LNCAP (cell line): ENCODE measurements around the gene CHMP5.

Source experiments
- CTCF ChIP-seq: fragments of 450-650 bp; IDR thresholded peaks from 2 replicates; pipeline ENCODE4 v1.5.1; 2017; ENCODE audit warnings: mild to moderate bottlenecking

Gene CHMP5

GRCh38 chr9:33246269-33246860 is 18.5 kb upstream of the CHMP5 start:
- TF ChIP-seq CTCF: no peak

DNA sequence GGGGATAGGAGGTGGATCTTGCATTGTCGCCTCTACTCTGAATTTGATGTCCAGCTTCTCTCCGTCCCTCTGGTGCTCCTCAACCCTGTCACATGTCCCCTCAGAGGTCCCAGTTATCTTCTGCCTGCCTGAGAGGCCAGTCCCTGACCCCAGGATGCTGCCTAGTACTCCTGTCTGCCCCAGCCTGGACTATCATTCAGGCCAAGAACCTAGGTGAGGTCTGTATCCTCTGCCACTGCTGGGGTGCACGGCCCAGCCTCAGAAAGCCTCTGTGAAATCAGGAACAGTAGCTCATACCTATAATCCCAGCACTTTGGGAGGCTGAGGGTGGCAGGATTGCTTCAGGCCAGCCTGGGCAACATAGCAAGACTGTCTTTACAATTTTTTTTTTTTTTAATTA is 16.2 kb upstream of the CHMP5 start:
- no peak for TF ChIP-seq CTCF

- no peak for TF ChIP-seq CTCF
These were observed 15.7 kb upstream of the CHMP5 start for GRCh38 chr9:33249087-33249658.

GRCh38 chr9:33249983-33250382 is 14.9 kb upstream of the CHMP5 start:
- no peak for TF ChIP-seq CTCF

DNA sequence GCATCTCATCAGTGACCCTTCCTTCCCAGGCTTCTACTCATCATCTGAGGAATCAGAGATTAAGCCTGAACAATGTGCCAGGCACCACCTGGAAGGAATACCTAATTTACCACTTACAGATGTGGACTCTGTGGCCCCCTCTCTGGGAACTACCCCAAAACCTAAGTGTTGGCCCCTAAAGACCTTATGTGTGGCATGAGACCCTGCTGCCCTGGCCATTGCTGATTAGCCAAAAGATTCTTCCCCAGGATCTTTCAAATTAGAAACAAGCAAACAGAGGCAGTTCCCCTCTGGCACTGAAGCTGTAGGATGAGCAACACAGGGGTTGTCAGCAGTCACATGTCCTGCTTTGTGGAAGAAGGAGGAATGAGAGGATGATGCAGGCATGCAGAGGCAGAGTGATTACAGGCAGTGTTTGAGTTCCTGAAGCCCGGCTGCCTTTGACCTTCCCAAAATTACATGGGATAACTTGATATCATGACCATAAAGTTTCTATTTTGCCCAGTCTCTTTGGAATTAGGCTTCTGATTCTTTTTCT is 14.3 kb upstream of the CHMP5 start:
- no peak for TF ChIP-seq CTCF

DNA sequence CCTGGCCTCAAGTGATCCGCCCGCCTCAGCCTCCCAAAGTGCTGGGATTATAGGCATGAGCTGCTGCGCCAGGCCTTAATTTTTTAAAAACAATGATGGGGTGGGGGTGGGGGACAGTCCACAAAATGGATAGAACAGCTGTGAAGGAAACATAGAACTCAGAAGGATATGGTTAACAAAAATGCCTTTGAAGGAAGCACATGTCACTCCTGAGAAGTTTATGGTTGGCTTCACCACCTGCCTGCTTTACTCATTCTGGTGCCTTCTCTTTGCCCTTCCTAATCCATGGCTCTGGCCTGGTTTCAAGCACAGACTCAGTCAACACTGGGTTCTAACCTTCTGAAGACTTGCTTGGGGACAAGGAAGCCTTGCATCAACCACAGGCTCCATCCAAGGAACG is 10.6 kb upstream of the CHMP5 start:
- TF ChIP-seq CTCF: no peak

DNA sequence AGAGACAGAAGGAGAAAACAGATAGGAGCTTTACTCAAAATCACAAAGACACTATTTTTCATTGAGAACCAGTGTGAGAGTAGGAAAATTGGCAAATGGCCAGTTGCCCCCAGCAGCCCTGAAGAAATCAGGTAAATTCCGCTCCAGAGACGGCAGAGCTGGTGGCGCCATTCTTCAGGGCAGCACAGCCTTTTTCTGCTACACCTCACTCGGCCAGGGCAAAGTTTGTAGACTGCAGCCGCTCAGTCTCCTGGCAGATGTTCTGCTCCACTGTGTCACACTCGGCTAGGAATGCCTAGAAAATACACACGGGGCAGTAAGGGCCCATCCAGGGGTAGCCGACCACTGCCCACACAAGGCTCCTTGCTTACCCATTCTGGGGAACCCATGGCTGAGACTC is 9.8 kb upstream of the CHMP5 start:
- no peak for TF ChIP-seq CTCF

DNA sequence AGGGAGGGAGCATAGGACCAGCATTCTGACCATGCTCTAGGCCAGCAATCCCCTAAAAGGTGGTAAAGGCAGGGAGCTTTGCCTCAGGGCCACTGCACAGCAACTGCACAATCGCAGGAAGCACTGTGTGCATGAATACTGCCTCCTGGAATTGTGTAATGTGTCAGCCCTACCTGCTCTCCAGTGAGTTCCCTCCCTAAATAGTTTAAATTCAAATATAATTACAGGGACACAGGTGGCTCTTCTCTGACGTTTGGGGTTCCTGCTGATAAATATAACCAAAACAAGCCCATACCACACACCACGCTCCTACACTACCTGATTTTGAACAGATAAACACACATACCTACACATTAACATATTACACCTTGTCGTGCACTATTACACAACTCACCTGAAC is 9.4 kb upstream of the CHMP5 start:
- TF ChIP-seq CTCF: no peak
